Activated naive CD8-positive, alpha-beta T cell treated with anti-CD3 and anti-CD28 coated beads, Interleukin-2, amount 50 U/mL, for 16 hours (primary cell): Measurements from ENCODE around the gene PLPP1.
"Not testable (repeated sequence)": the region's sequence is repeated elsewhere in the genome, so short reads cannot be mapped to it uniquely, and the experiment has no call there.

Source experiments
- DNase-seq: peaks from one replicate; pipeline ENCODE4 v3.0.0-alpha.2; 2020; ENCODE audit warnings: low read depth, low spot score

Gene PLPP1

GRCh38 chr5:55546947-55547346 lies 12.2 kb upstream of the PLPP1 start:
- DNase-seq: no peak

- DNase-seq: no peak
Observed at GRCh38 chr5:55544341-55544740, 9.6 kb upstream of the PLPP1 start.

- DNase-seq: no peak
Observed at GRCh38 chr5:55541056-55541635, 6.4 kb upstream of the PLPP1 start.

GRCh38 chr5:55540525-55540924 lies 5.8 kb upstream of the PLPP1 start:
- no peak for DNase-seq

- DNase-seq: no peak
Observed at GRCh38 chr5:55540024-55540423, 5.3 kb upstream of the PLPP1 start.

GRCh38 chr5:55538661-55539060 lies 3.9 kb upstream of the PLPP1 start:
- no peak for DNase-seq

- not testable (repeated sequence) for DNase-seq
Observed at GRCh38 chr5:55537315-55537714, 2.6 kb upstream of the PLPP1 start.

GRCh38 chr5:55535199-55535905 lies 588 bp upstream of the PLPP1 start:
- DNase-seq: no peak

GRCh38 chr5:55533521-55534435 lies 986 bp downstream of the PLPP1 start:
- DNase-seq: no peak

- no peak for DNase-seq
Observed at GRCh38 chr5:55530669-55531068, 4.1 kb downstream of the PLPP1 start.

- DNase-seq: no peak
Observed at GRCh38 chr5:55524816-55525215, 9.9 kb downstream of the PLPP1 start.

- no peak for DNase-seq
Observed at GRCh38 chr5:55523293-55523692, 11.5 kb downstream of the PLPP1 start.

GRCh38 chr5:55521881-55522280 lies 12.9 kb downstream of the PLPP1 start:
- no peak for DNase-seq

GRCh38 chr5:55520117-55520839 lies 14.5 kb downstream of the PLPP1 start:
- DNase-seq: no peak

GRCh38 chr5:55518831-55519390 lies 15.9 kb downstream of the PLPP1 start:
- no peak for DNase-seq

- no peak for DNase-seq
Observed at GRCh38 chr5:55517804-55518203, 17.0 kb downstream of the PLPP1 start.

GRCh38 chr5:55511010-55511409 lies 23.8 kb downstream of the PLPP1 start:
- no peak for DNase-seq

- DNase-seq: no peak
Observed at GRCh38 chr5:55510523-55510880, 24.3 kb downstream of the PLPP1 start.

GRCh38 chr5:55509796-55510522 lies 24.8 kb downstream of the PLPP1 start:
- DNase-seq: no peak

GRCh38 chr5:55509097-55509496 lies 25.7 kb downstream of the PLPP1 start:
- DNase-seq: no peak

- no peak for DNase-seq
Observed at GRCh38 chr5:55507574-55507973, 27.2 kb downstream of the PLPP1 start.
